ENCODE results near the gene SACS.

The SACS gene

DNA sequence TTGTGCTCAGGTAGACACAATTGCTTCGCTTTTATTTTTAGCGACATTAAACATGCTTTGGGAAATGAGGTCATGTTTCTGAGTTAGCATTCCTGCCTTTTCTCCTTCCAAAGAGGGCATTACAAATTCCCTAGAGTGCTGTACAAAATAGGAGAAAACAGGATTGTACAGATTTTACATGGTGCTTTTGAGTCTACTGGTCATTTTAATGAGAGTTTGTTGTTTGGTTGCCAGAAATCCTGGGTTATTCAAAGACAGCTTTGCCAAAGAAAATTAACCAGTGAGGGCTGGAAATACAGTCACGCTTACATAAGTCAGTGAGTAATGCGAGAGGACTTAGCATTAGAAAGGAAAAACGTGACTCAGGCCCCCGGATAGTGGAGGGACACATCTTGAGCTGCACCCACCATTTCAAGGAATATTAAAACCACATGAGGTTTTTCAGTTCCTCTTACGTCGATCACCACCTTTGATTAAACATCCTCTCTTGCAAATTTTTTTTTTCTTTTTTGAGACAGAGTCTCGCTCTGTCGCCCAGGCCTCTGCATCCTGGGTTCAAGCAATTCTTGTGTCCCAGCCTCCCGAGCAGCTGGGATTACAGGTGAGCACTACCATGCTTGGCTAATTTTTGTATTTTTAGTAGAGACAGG is 55.4 kb downstream of the SACS start:
- peaks cover 3% of the 10 kb centered on the region for H3K36me3 ChIP-seq
- no peak for DNase-seq
- H3K27me3 ChIP-seq (ENCODE audit: insufficient read depth, low read depth, severe bottlenecking): no peaks in the 10 kb centered on the region
- TF ChIP-seq, protein P1, sequence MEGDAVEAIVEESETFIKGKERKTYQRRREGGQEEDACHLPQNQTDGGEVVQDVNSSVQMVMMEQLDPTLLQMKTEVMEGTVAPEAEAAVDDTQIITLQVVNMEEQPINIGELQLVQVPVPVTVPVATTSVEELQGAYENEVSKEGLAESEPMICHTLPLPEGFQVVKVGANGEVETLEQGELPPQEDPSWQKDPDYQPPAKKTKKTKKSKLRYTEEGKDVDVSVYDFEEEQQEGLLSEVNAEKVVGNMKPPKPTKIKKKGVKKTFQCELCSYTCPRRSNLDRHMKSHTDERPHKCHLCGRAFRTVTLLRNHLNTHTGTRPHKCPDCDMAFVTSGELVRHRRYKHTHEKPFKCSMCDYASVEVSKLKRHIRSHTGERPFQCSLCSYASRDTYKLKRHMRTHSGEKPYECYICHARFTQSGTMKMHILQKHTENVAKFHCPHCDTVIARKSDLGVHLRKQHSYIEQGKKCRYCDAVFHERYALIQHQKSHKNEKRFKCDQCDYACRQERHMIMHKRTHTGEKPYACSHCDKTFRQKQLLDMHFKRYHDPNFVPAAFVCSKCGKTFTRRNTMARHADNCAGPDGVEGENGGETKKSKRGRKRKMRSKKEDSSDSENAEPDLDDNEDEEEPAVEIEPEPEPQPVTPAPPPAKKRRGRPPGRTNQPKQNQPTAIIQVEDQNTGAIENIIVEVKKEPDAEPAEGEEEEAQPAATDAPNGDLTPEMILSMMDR (IDR thresholded peaks at IDR 0.05; ENCODE audit: low read depth, low read length): no peak
- no peaks in the 10 kb centered on the region for H3K9me3 ChIP-seq (ENCODE audit: severe bottlenecking)
- H3K27ac ChIP-seq: no peak overlapping the region
- no peak overlapping the region for H3K4me3 ChIP-seq (ENCODE audit: low read depth, low read length)

- no peak overlapping the region for H3K27ac ChIP-seq
- H3K36me3 ChIP-seq: peaks cover 9% of the 10 kb centered on the region
- no peak for DNase-seq
- no peaks in the 10 kb centered on the region for H3K9me3 ChIP-seq (ENCODE audit: severe bottlenecking)
- no peaks in the 10 kb centered on the region for H3K27me3 ChIP-seq (ENCODE audit: insufficient read depth, low read depth, severe bottlenecking)
- TF ChIP-seq, protein P1 (IDR thresholded peaks at IDR 0.05; ENCODE audit: low read depth, low read length): no peak
- H3K4me3 ChIP-seq (ENCODE audit: low read depth, low read length): no peak overlapping the region
Observed at GRCh38 chr13:23377579-23377978, 55.9 kb downstream of the SACS start.

GRCh38 chr13:23375001-23375971 is 58.2 kb downstream of the SACS start:
- H3K27ac ChIP-seq: peak overlapping the region; percentile 67
- no peaks in the 10 kb centered on the region for H3K9me3 ChIP-seq (ENCODE audit: severe bottlenecking)
- TF ChIP-seq, protein P1 (IDR thresholded peaks at IDR 0.05; ENCODE audit: low read depth, low read length): no peak
- no peaks in the 10 kb centered on the region for H3K27me3 ChIP-seq (ENCODE audit: insufficient read depth, low read depth, severe bottlenecking)
- H3K36me3 ChIP-seq: peaks cover 32% of the 10 kb centered on the region
- peak; percentile 97 for DNase-seq
- peak overlapping the region; percentile 81 for H3K4me3 ChIP-seq (ENCODE audit: low read depth, low read length)

DNA sequence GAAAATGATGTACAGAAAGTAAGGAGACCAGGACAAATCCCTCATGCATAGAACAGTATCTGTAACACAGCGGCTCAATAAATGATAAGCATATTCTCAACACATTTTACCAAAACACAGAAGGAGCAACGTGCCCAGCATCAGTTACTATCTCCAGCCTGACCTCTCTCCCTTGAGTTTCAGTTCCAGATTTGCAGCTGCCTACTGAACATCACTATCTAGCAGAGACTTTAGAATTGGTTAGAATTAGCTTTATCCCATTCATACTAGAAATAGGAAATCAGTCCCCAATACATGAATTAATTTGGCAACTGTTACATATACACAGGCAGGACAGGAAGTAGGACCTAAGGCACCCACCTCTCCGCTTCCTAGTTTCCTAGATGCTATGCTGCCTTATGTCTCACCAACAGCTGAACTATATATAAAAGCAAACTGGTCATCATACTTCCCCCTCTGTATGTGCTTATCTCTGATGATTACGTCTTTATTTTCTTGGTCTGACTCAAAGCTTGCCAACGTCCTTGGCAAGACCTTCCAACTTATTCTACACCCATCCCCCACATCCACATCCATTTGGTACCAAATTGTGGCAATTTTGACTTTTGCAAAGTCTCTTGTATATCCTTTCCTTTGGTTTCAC is 61.1 kb downstream of the SACS start:
- TF ChIP-seq, protein P1 (IDR thresholded peaks at IDR 0.05; ENCODE audit: low read depth, low read length): no peak
- no peaks in the 10 kb centered on the region for H3K27me3 ChIP-seq (ENCODE audit: insufficient read depth, low read depth, severe bottlenecking)
- peaks cover 57% of the 10 kb centered on the region for H3K36me3 ChIP-seq
- H3K4me3 ChIP-seq (ENCODE audit: low read depth, low read length): no peak overlapping the region
- no peak for DNase-seq
- no peak overlapping the region for H3K27ac ChIP-seq
- no peaks in the 10 kb centered on the region for H3K9me3 ChIP-seq (ENCODE audit: severe bottlenecking)

DNA sequence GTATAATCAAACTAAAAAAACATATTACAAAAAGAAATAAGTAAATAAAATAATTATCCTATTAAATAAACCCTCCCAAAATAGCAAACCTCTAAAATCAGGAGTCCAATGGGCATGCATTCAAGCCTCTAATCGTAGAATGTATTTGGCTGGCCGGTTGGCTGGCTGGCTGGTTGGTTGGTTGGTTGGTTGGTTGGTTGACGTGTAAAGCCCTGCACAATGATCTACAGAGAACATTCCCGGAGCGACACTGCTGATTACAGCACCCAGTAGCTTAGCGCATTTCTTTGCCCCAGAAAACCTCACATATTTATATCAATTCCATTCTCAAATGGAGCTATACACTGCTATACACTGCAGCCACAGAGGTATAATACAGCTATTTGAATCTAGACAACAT is 65.6 kb downstream of the SACS start:
- H3K27ac ChIP-seq: no peak overlapping the region
- no peak overlapping the region for H3K4me3 ChIP-seq (ENCODE audit: low read depth, low read length)
- TF ChIP-seq, protein P1 (IDR thresholded peaks at IDR 0.05; ENCODE audit: low read depth, low read length): no peak
- peaks cover 96% of the 10 kb centered on the region for H3K36me3 ChIP-seq
- no peaks in the 10 kb centered on the region for H3K27me3 ChIP-seq (ENCODE audit: insufficient read depth, low read depth, severe bottlenecking)
- no peak for DNase-seq
- no peaks in the 10 kb centered on the region for H3K9me3 ChIP-seq (ENCODE audit: severe bottlenecking)
